Suppressor macrophage treated with lipopolysaccharide for 1 hour (primary cell): Measurements from ENCODE around the gene COBL.
"Not testable (repeated sequence)": the region's sequence is repeated elsewhere in the genome, so short reads cannot be mapped to it uniquely, and the experiment has no call there.

Experiments
- DNase-seq, 3 donors: peaks; one replicate each; pipeline ENCODE4 v3.0.0-alpha.2; 2020 to 2022

The COBL gene

GRCh38 chr7:51017576-51018535 lies 298.8 kb downstream of the COBL start:
- no peak for DNase-seq

GRCh38 chr7:51016546-51016945 lies 300.1 kb downstream of the COBL start:
- no peak for DNase-seq

GRCh38 chr7:51015581-51015980 lies 301.0 kb downstream of the COBL start:
- no peak for DNase-seq

- DNase-seq: no peak
Measured at GRCh38 chr7:51014811-51015210, 301.8 kb downstream of the COBL start.

- DNase-seq: no peak
Measured at GRCh38 chr7:51013861-51014511, 302.6 kb downstream of the COBL start.

- no peak for DNase-seq
Measured at GRCh38 chr7:51013218-51013786, 303.3 kb downstream of the COBL start.

GRCh38 chr7:51012569-51013217 lies 303.9 kb downstream of the COBL start:
- no peak for DNase-seq

- DNase-seq: no peak
Measured at GRCh38 chr7:51011710-51012350, 304.8 kb downstream of the COBL start.

GRCh38 chr7:51010534-51010933 lies 306.1 kb downstream of the COBL start:
- no peak for DNase-seq

- no peak for DNase-seq
Measured at GRCh38 chr7:51009716-51010496, 306.7 kb downstream of the COBL start.

GRCh38 chr7:51007551-51008505 lies 308.8 kb downstream of the COBL start:
- DNase-seq: no peak

GRCh38 chr7:51006483-51007235 lies 309.9 kb downstream of the COBL start:
- DNase-seq: no peak

- DNase-seq: no peak
Measured at GRCh38 chr7:51005074-51005473, 311.5 kb downstream of the COBL start.

- peak in 1 of 3 donors; percentile 11 for DNase-seq
Measured at GRCh38 chr7:51000956-51001355, 315.7 kb downstream of the COBL start.

- DNase-seq: no peak
Measured at GRCh38 chr7:50994753-50995319, 321.8 kb downstream of the COBL start.

GRCh38 chr7:50990214-50990613 lies 326.4 kb downstream of the COBL start:
- DNase-seq: not testable (repeated sequence)

GRCh38 chr7:50988988-50989387 lies 327.6 kb downstream of the COBL start:
- no peak for DNase-seq

GRCh38 chr7:50988465-50988864 lies 328.1 kb downstream of the COBL start:
- DNase-seq: no peak

GRCh38 chr7:50985096-50985495 lies 331.5 kb downstream of the COBL start:
- DNase-seq: no peak

- DNase-seq: no peak
Measured at GRCh38 chr7:50983850-50984249, 332.8 kb downstream of the COBL start.
